Heart left ventricle (tissue), 13 donors: ENCODE data around the gene C5AR2.

Experiments used
- CTCF ChIP-seq, 12 donors: fragments of 200-600 bp; sonication (generic) in 4 of 12; IDR thresholded peaks; one replicate each; pipeline versions ENCODE4 v1.5.0 to v1.8.0; 2018 to 2022; ENCODE audit warnings: antibody characterized with exemption in 12 of 12, mild to moderate bottlenecking in 5 of 12
- POLR2A ChIP-seq, 2 donors: fragments of 450-650 bp; IDR thresholded peaks; one replicate each; pipeline ENCODE4 v1.6.1; 2017; ENCODE audit warnings: antibody characterized with exemption in 2 of 2, mild to moderate bottlenecking in 2 of 2, moderate library complexity in 2 of 2
- donor health status: ischemic (EF 13 %, LVEDD 7.1; RV severe dilation, severe dysfunction).
- donor health status: DM: no; HTN: yes; CAD: no.
- donor health status: DM: no; HTN: no; CAD: no.
- donor health status: ischemic (EF 25% LVEDD 6.9; RV normal size, moderate dysfunction).
- donor health status: ischemic (EF 25% LVEDD 5.7; RV mildly dilated, moderate dysfunction).
- donor health status: ischemic (EF 35%, LVEDD 5.7; RV mildly dilated, moderate dysfunction).
- donor health status: nonischemic (EF 11% LVEDD 7.7; RV severe dilation, severe dysfunction).
- donor health status: DM: yes; HTN: yes; CAD: no.
- donor health status: PGD.
- donor health status: ischemic (EF 29% LVEDD 5.4; RV normal size, mild dysfunction).
- donor health status: nonischemic (EF 23%, LVEDD 6.1; RV moderate dilation, normal function).

- TF ChIP-seq CTCF (IDR thresholded peaks at IDR 0.05), result no peak
- no peak for TF ChIP-seq POLR2A (IDR thresholded peaks at IDR 0.05)
These were observed 41.6 kb downstream of the C5AR2 start for GRCh38 chr19:47373246-47374240.
